Fibroblast of mammary gland (primary cell): ENCODE results near the gene CORO7.

ENCODE experiments used
- DNase-seq: peaks from one replicate; pipeline ENCODE4 v3.0.0-alpha.2; 2010; ENCODE audit warnings: low read depth
- H3K4me3 ChIP-seq: 2 replicates; pipeline ENCODE4 v1.5.1; 2011; ENCODE audit warnings: low read depth, mild to moderate bottlenecking, low read length, moderate library complexity; ENCODE audit not compliant: control insufficient read depth
- CTCF ChIP-seq: conservative IDR thresholded peaks from 2 replicates; pipeline ENCODE4 v1.5.1; 2011; ENCODE audit warnings: low read depth, low read length, inconsistent platforms; ENCODE audit not compliant: control insufficient read depth, insufficient read depth

The CORO7 gene

GRCh38 chr16:4328782-4329775 lies 87.3 kb downstream of the CORO7 start:
- no peak overlapping the region for H3K4me3 ChIP-seq
- no peak for DNase-seq
- no peak for TF ChIP-seq CTCF

- TF ChIP-seq CTCF = peak; percentile 59
- DNase-seq = peak; percentile 78
These were observed 88.2 kb downstream of the CORO7 start for GRCh38 chr16:4328046-4328781.

GRCh38 chr16:4327386-4328045 lies 88.9 kb downstream of the CORO7 start:
- TF ChIP-seq CTCF = no peak
- H3K4me3 ChIP-seq = peak overlapping the region; percentile 37
- no peak for DNase-seq

More at GRCh38 chr16:4328046-4328781, 88.2 kb downstream of the CORO7 start:
- peak overlapping the region; percentile 37 for H3K4me3 ChIP-seq

- DNase-seq = no peak
- no peak overlapping the region for H3K4me3 ChIP-seq
- TF ChIP-seq CTCF = no peak
These were observed 91.1 kb downstream of the CORO7 start for GRCh38 chr16:4325253-4325758.

- DNase-seq = no peak
- TF ChIP-seq CTCF = no peak
- no peak overlapping the region for H3K4me3 ChIP-seq
These were observed 91.7 kb downstream of the CORO7 start for GRCh38 chr16:4324492-4325252.
